ENCODE measurements around the gene GLT1D1. TPM values are rescaled to one million over a fixed set of nuclear protein-coding genes. Genes with fewer than 3 reads are reported as not detected.

Gene GLT1D1
- total RNA-seq, 2 donors from 2014 or later = not detected

- H3K27ac ChIP-seq = no peak overlapping the region
- H3K36me3 ChIP-seq (replicated peaks in 1 of 2; ENCODE audit: insufficient read depth in 1 of 2, low read depth in 2 of 2) = no peaks in the 10 kb centered on the region
- no peak for DNase-seq
- no peak for ATAC-seq
- intact Hi-C loops (cut with DNase I) = no loop called here
- 71 to 80% methylated on average over 10 of the region's 10 CpGs for WGBS, 2 donors
- H3K27me3 ChIP-seq = peaks cover 0 to 10% of the 10 kb centered on the region in 2 donors
- TF ChIP-seq CTCF (IDR thresholded peaks at IDR 0.05) (no peak), POLR2A (IDR thresholded peaks at IDR 0.05) (no peak)
- H3K4me3 ChIP-seq = no peak overlapping the region
- peaks cover 13% of the 10 kb centered on the region for H3K4me1 ChIP-seq
- H3K9me3 ChIP-seq = no peaks in the 10 kb centered on the region
Observed at GRCh38 chr12:128910629-128911028, 57.4 kb downstream of the GLT1D1 start.

- H3K27ac ChIP-seq = no peak overlapping the region
- H3K36me3 ChIP-seq (replicated peaks in 1 of 2; ENCODE audit: insufficient read depth in 1 of 2, low read depth in 2 of 2) = no peaks in the 10 kb centered on the region
- no peak overlapping the region for H3K4me3 ChIP-seq
- peaks cover 0 to 10% of the 10 kb centered on the region in 2 donors for H3K27me3 ChIP-seq
- peaks cover 2% of the 10 kb centered on the region for H3K4me1 ChIP-seq
- WGBS, 2 donors = 76 to 77% methylated on average over 5 of the region's 5 CpGs
- intact Hi-C loops (cut with DNase I) = no loop called here
- ATAC-seq (no peak), DNase-seq (no peak)
- H3K9me3 ChIP-seq = no peaks in the 10 kb centered on the region
- TF ChIP-seq POLR2A (IDR thresholded peaks at IDR 0.05) = no peak
- TF ChIP-seq CTCF (IDR thresholded peaks at IDR 0.05) = no peak
Observed at GRCh38 chr12:128911861-128912260, 58.6 kb downstream of the GLT1D1 start.

- intact Hi-C loops (cut with DNase I) = no loop called here
- Histone ChIP-seq H3K27ac (no peak overlapping the region), H3K27me3 (peaks cover 0 to 10% of the 10 kb centered on the region in 2 donors), H3K36me3 (replicated peaks in 1 of 2; ENCODE audit: insufficient read depth in 1 of 2, low read depth in 2 of 2) (no peaks in the 10 kb centered on the region), H3K4me1 (no peaks in the 10 kb centered on the region), H3K4me3 (no peak overlapping the region), H3K9me3 (no peaks in the 10 kb centered on the region)
- ATAC-seq = no peak
- 59 to 75% methylated on average over 11 of the region's 11 CpGs for WGBS, 2 donors
- DNase-seq = peak in 1 of 4 donors; percentile 45
- TF ChIP-seq CTCF (IDR thresholded peaks at IDR 0.05) (no peak), POLR2A (IDR thresholded peaks at IDR 0.05) (no peak)
Observed at GRCh38 chr12:128914908-128915563, 61.8 kb downstream of the GLT1D1 start.

- Histone ChIP-seq H3K36me3 (replicated peaks in 1 of 2; ENCODE audit: insufficient read depth in 1 of 2, low read depth in 2 of 2) (no peaks in the 10 kb centered on the region), H3K9me3 (no peaks in the 10 kb centered on the region), H3K4me3 (no peak overlapping the region), H3K27ac (no peak overlapping the region), H3K27me3 (peaks cover 0 to 6% of the 10 kb centered on the region in 2 donors), H3K4me1 (no peaks in the 10 kb centered on the region)
- intact Hi-C loops (cut with DNase I) = no loop called here
- TF ChIP-seq POLR2A (IDR thresholded peaks at IDR 0.05) (no peak), CTCF (IDR thresholded peaks at IDR 0.05) (no peak)
- 78 to 89% methylated on average over 4 of the region's 4 CpGs for WGBS, 2 donors
- DNase-seq = no peak
- ATAC-seq = no peak
Observed at GRCh38 chr12:128916425-128916824, 63.1 kb downstream of the GLT1D1 start.

Measured in body of pancreas (tissue), 4 donors.